PFSK-1 (cell line): ENCODE measurements around the gene FAM83B.

Source experiments
- FOXP2 ChIP-seq: optimal IDR thresholded peaks from 2 replicates; pipeline ENCODE3; 2011; ENCODE audit warnings: borderline replicate concordance, control low read depth, inconsistent platforms; ENCODE audit not compliant: insufficient read depth; ENCODE audit errors: extremely low read length, extremely low read depth
- POLR2AphosphoS5 ChIP-seq: IDR thresholded peaks from 2 replicates; pipeline ENCODE4 v1.6.1; 2012; ENCODE audit warnings: low read depth, mild to moderate bottlenecking, control low read depth, low read length, moderate library complexity
- REST ChIP-seq, 2 experiments: IDR thresholded peaks; 2 replicates each; pipeline versions ENCODE4 v1.6.1 to v1.8.0; 2011 to 2012; ENCODE audit warnings: low read depth in 2 of 2, low read length in 2 of 2, control low read depth in 1 of 2, inconsistent platforms in 1 of 2, mild to moderate bottlenecking in 1 of 2, moderate library complexity in 1 of 2; ENCODE audit not compliant: insufficient read depth in 1 of 2
- SIN3A ChIP-seq: IDR thresholded peaks from 2 replicates; pipeline ENCODE4 v1.6.1; 2012; ENCODE audit warnings: mild to moderate bottlenecking, low read length, moderate library complexity, borderline replicate concordance; ENCODE audit not compliant: insufficient read depth
- TAF1 ChIP-seq: IDR thresholded peaks from 2 replicates; pipeline ENCODE4 v1.6.1; 2012; ENCODE audit warnings: low read length, control low read depth, borderline replicate concordance; ENCODE audit not compliant: insufficient read depth

The FAM83B gene

GRCh38 chr6:54802775-54803634, 43.6 kb upstream of the FAM83B start:
- TF ChIP-seq REST (IDR thresholded peaks at IDR 0.05; ENCODE audit: insufficient read depth in 1 of 2, low read depth in 2 of 2, low read length in 2 of 2) (peak in 1 of 2 experiments; percentile 55; a peak in 1 of 4 replicates), TAF1 (no peak), FOXP2 (no peak), POLR2AphosphoS5 (no peak), SIN3A (no peak)

GRCh38 chr6:54805077-54805476, 41.5 kb upstream of the FAM83B start:
- TF ChIP-seq REST (IDR thresholded peaks at IDR 0.05; ENCODE audit: insufficient read depth in 1 of 2, low read depth in 2 of 2, low read length in 2 of 2), result no peak
- no peak for TF ChIP-seq FOXP2
- no peak for TF ChIP-seq TAF1
- TF ChIP-seq POLR2AphosphoS5, result no peak
- no peak for TF ChIP-seq SIN3A

GRCh38 chr6:54810147-54810546, 36.4 kb upstream of the FAM83B start:
- TF ChIP-seq REST (IDR thresholded peaks at IDR 0.05; ENCODE audit: insufficient read depth in 1 of 2, low read depth in 2 of 2, low read length in 2 of 2), result no peak
- no peak for TF ChIP-seq FOXP2
- no peak for TF ChIP-seq POLR2AphosphoS5
- TF ChIP-seq SIN3A, result no peak
- TF ChIP-seq TAF1, result no peak

GRCh38 chr6:54813892-54814291, 32.7 kb upstream of the FAM83B start:
- no peak for TF ChIP-seq REST (IDR thresholded peaks at IDR 0.05; ENCODE audit: insufficient read depth in 1 of 2, low read depth in 2 of 2, low read length in 2 of 2)
- no peak for TF ChIP-seq POLR2AphosphoS5
- TF ChIP-seq SIN3A, result no peak
- no peak for TF ChIP-seq TAF1
- no peak for TF ChIP-seq FOXP2
